GM12892 (cell line): ENCODE measurements around the gene TMEM150A.

ENCODE experiments used
- POLR2A ChIP-seq: IDR thresholded peaks from 2 replicates; pipeline ENCODE4 v1.6.1; 2011; ENCODE audit warnings: low read depth, low read length, control low read depth
- POLR2AphosphoS5 ChIP-seq: IDR thresholded peaks from 2 replicates; pipeline ENCODE4 v1.6.1; 2011; ENCODE audit warnings: low read depth, low read length, control low read depth
- TAF1 ChIP-seq: IDR thresholded peaks from 2 replicates; pipeline ENCODE4 v1.6.1; 2011; ENCODE audit warnings: low read depth, mild to moderate bottlenecking, control low read depth, low read length, borderline replicate concordance

DNA sequence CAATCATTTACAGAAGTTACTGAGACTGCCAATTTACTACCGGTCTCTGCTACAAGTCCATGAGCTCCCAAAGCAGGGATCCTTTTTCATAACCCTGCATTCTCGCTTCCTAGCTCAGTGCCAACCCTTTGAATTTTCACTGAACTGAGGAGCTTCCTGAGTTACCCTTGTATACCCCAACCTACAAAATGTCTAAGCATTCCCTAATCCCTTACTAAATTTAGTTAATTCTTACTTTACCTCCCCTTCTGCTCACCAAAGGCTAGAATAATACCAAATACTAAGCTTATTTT lies 53.9 kb downstream of the TMEM150A start:
- no peak for TF ChIP-seq POLR2AphosphoS5
- no peak for TF ChIP-seq POLR2A
- no peak for TF ChIP-seq TAF1
